HepG2 (cell line): ENCODE results near the gene PDCL3. TPM values are rescaled to one million over a fixed set of nuclear protein-coding genes. Genes with fewer than 3 reads are reported as not detected.

Experiments
- DNMT1 ChIP-seq: sonication (generic); formaldehyde crosslinking; IDR thresholded peaks from 2 replicates; pipeline ENCODE4 v1.5.1; 2020; ENCODE audit warnings: mild to moderate bottlenecking, missing genetic modification reagents
- FOSL2 ChIP-seq: sonication (generic); formaldehyde crosslinking; IDR thresholded peaks from 2 replicates; pipeline ENCODE4 v1.4.0; 2020; ENCODE audit warnings: missing genetic modification reagents
- FOXM1 ChIP-seq: sonication (generic); formaldehyde crosslinking; IDR thresholded peaks from 2 replicates; pipeline ENCODE4 v1.5.0; 2020; ENCODE audit warnings: missing genetic modification reagents
- FOXP4 ChIP-seq: sonication (generic); formaldehyde crosslinking; IDR thresholded peaks from 2 replicates; pipeline ENCODE4 v1.4.0; 2020; ENCODE audit warnings: missing genetic modification reagents
- ISL2 ChIP-seq: sonication (generic); formaldehyde crosslinking; IDR thresholded peaks from 2 replicates; pipeline ENCODE4 v1.5.0; 2020; ENCODE audit warnings: missing genetic modification reagents
- JUN ChIP-seq: sonication (generic); formaldehyde crosslinking; IDR thresholded peaks from 2 replicates; pipeline ENCODE4 v1.4.0; 2020; ENCODE audit warnings: mild to moderate bottlenecking, missing genetic modification reagents
- LCORL ChIP-seq, 2 experiments: fragments of 450-650 bp in 1 of 2; sonication (generic) in 1 of 2; formaldehyde crosslinking in 1 of 2; IDR thresholded peaks; 2 replicates each; pipeline versions ENCODE4 v1.5.0 to v1.6.1; 2017 to 2020; ENCODE audit warnings: antibody characterized with exemption in 1 of 2, missing genetic modification reagents in 1 of 2
- PHF21A ChIP-seq: sonication (generic); formaldehyde crosslinking; IDR thresholded peaks from 2 replicates; pipeline ENCODE4 v1.5.0; 2020; ENCODE audit warnings: mild to moderate bottlenecking, missing genetic modification reagents
- PITX1 ChIP-seq: sonication (generic); formaldehyde crosslinking; IDR thresholded peaks from 2 replicates; pipeline ENCODE4 v1.5.1; 2020; ENCODE audit warnings: mild to moderate bottlenecking, missing genetic modification reagents
- STAT6 ChIP-seq: sonication (generic); formaldehyde crosslinking; IDR thresholded peaks from 2 replicates; pipeline ENCODE4 v1.4.0; 2020; ENCODE audit warnings: missing genetic modification reagents, mild to moderate bottlenecking, borderline replicate concordance
- THAP11 ChIP-seq: IDR thresholded peaks from 2 replicates; pipeline ENCODE4 v1.6.1; 2016; ENCODE audit warnings: missing biosample characterization, missing genetic modification reagents
- ZBED4 ChIP-seq: sonication (generic); formaldehyde crosslinking; IDR thresholded peaks from 2 replicates; pipeline ENCODE4 v1.4.0; 2020; ENCODE audit warnings: missing genetic modification reagents, borderline replicate concordance
- ZBTB1 ChIP-seq: sonication (generic); formaldehyde crosslinking; IDR thresholded peaks from 2 replicates; pipeline ENCODE4 v1.4.0; 2020; ENCODE audit warnings: missing genetic modification reagents, borderline replicate concordance
- ZBTB34 ChIP-seq: sonication (generic); formaldehyde crosslinking; IDR thresholded peaks from 2 replicates; pipeline ENCODE4 v1.8.0; 2022; ENCODE audit warnings: mild to moderate bottlenecking, missing genetic modification reagents
- ZBTB38 ChIP-seq: sonication (generic); formaldehyde crosslinking; IDR thresholded peaks from 2 replicates; pipeline ENCODE4 v1.5.1; 2020; ENCODE audit warnings: mild to moderate bottlenecking, missing genetic modification reagents
- ZIK1 ChIP-seq: sonication (generic); formaldehyde crosslinking; IDR thresholded peaks from 2 replicates; pipeline ENCODE4 v1.5.0; 2020; ENCODE audit warnings: mild to moderate bottlenecking, low read depth, missing genetic modification reagents, borderline replicate concordance
- ZMYM4 ChIP-seq: sonication (generic); formaldehyde crosslinking; IDR thresholded peaks from 2 replicates; pipeline ENCODE4 v1.8.1; 2023; ENCODE audit warnings: mild to moderate bottlenecking, missing genetic modification reagents
- ZNF232 ChIP-seq: sonication (generic); formaldehyde crosslinking; IDR thresholded peaks from 2 replicates; pipeline ENCODE4 v1.4.0; 2020; ENCODE audit warnings: missing genetic modification reagents, borderline replicate concordance
- ZNF337 ChIP-seq: sonication (generic); formaldehyde crosslinking; IDR thresholded peaks from 2 replicates; pipeline ENCODE4 v1.5.1; 2020; ENCODE audit warnings: missing genetic modification reagents, low read depth, mild to moderate bottlenecking, borderline replicate concordance
- ZNF546 ChIP-seq: sonication (generic); formaldehyde crosslinking; conservative IDR thresholded peaks from 2 replicates; pipeline ENCODE4 v1.8.1; 2023; ENCODE audit warnings: mild to moderate bottlenecking, missing genetic modification reagents
- polyA plus RNA-seq, 8 experiments: library from polyadenylated mRNA; depleted of rRNA in 3 of 8; stranded (reverse) in 7 of 8; unstranded in 1 of 8; fragments of >200 nt; fragmentation: Illumina TruSeq in 4 of 8; extraction: Trizol in 4 of 8; gene quantifications; 2 replicates each; pipeline versions ENCODE4 v1.2.1 to v1.2.3, GENCODE V29; 2011 to 2016; ENCODE audit warnings: low read depth in 4 of 8, missing spikeins in 1 of 8, mixed read lengths in 1 of 8; ENCODE audit not compliant: insufficient read depth in 1 of 8
- total RNA-seq, 5 experiments: library from RNA; depleted of rRNA; stranded (reverse); fragments of >200 nt; fragmentation: Illumina TruSeq; extraction: Trizol; gene quantifications; 2 replicates each; pipeline ENCODE4 v1.2.3, GENCODE V29; 2016; ENCODE audit warnings: low read depth in 1 of 5

The PDCL3 gene
- total and polyA plus RNA-seq, 2 of the 13 experiments (the other 11 are each of a cell fraction or from before 2014, with no cell fraction given): 14.4 to 24.4 TPM

- TF ChIP-seq STAT6 (CRISPR knock-in tag): no peak
- peak; percentile 21; the same call in 1 of the 2 replicates for TF ChIP-seq FOSL2 (CRISPR knock-in tag)
- TF ChIP-seq PHF21A (CRISPR knock-in tag): no peak
- 0 out of 2 replicates have a peak, but pooled peaks have one; percentile 16 for TF ChIP-seq ZIK1 (CRISPR knock-in tag)
- no peak for TF ChIP-seq ISL2 (CRISPR knock-in tag)
- TF ChIP-seq FOXM1 (CRISPR knock-in tag): no peak
- TF ChIP-seq ZNF337 (CRISPR knock-in tag): no peak
- TF ChIP-seq ZNF232 (CRISPR knock-in tag): no peak
- 0 out of 2 replicates have a peak, but pooled peaks have one; percentile 29 for TF ChIP-seq FOXP4 (CRISPR knock-in tag)
- 0 out of 2 replicates have a peak, but pooled peaks have one; percentile 19 for TF ChIP-seq ZMYM4 (CRISPR knock-in tag)
- no peak for TF ChIP-seq ZNF546 (CRISPR knock-in tag)
- TF ChIP-seq ZBTB1: no peak
- 0 out of 2 replicates have a peak, but pooled peaks have one; percentile 59 for TF ChIP-seq DNMT1 (CRISPR knock-in tag)
- TF ChIP-seq ZBED4 (CRISPR knock-in tag): no peak
- peak; percentile 46; the same call in 1 of the 2 replicates for TF ChIP-seq PITX1
- no peak for TF ChIP-seq LCORL (IDR thresholded peaks at IDR 0.05)
- TF ChIP-seq LCORL (CRISPR knock-in tag; IDR thresholded peaks at IDR 0.05): no peak
- TF ChIP-seq THAP11 (CRISPR knock-in tag): 0 out of 2 replicates have a peak, but pooled peaks have one; percentile 24
- no peak for TF ChIP-seq ZBTB34 (CRISPR knock-in tag)
- TF ChIP-seq ZBTB38 (CRISPR knock-in tag): peak; percentile 73; the same call in 1 of the 2 replicates
- no peak for TF ChIP-seq JUN
Measured at GRCh38 chr2:100606726-100607343, 44.0 kb downstream of the PDCL3 start (continued).
